Lower leg skin (tissue), 4 donors: ENCODE results near the gene EEF2K. TPM values are rescaled to one million over a fixed set of nuclear protein-coding genes. Genes with fewer than 3 reads are reported as not detected.

Experiments
- DNase-seq, 2 donors: peaks; one replicate each; pipeline ENCODE4 v3.0.0-alpha.2; 2019; ENCODE audit warnings: low spot score in 2 of 2
- H3K4me3 ChIP-seq: fragments of 200-600 bp; sonication (generic); 2 replicates; pipeline ENCODE4 v1.5.1; 2017; ENCODE audit warnings: mild to moderate bottlenecking, low read depth; ENCODE audit not compliant: poor library complexity, severe bottlenecking
- CTCF ChIP-seq, 3 donors: fragments of 450-650 bp; IDR thresholded peaks; one replicate each; pipeline ENCODE4 v1.5.1; 2016; ENCODE audit warnings: antibody characterized with exemption in 3 of 3, mild to moderate bottlenecking in 3 of 3, moderate library complexity in 2 of 3
- POLR2A ChIP-seq, 2 donors: fragments of 450-650 bp; IDR thresholded peaks; one replicate each; pipeline ENCODE4 v1.6.1; 2016 to 2017; ENCODE audit warnings: antibody characterized with exemption in 2 of 2, mild to moderate bottlenecking in 1 of 2, moderate library complexity in 1 of 2
- WGBS, 2 donors: methylation state at CpG; one replicate each; pipeline ENCODE4 v1.1.5; 2018; 5-methylcytosine and 5-hydroxymethylcytosine counted together
- intact Hi-C: fragments of 100-400 bp; cut with DNase I; formaldehyde crosslinking; loops from one replicate; pipeline ENCODE4 v1.15.0; 2023; ENCODE audit warnings: low total_unique reads
- total RNA-seq, 4 donors: library from RNA; depleted of rRNA; stranded (reverse); fragments of >200 nt; gene quantifications; one replicate each; pipeline ENCODE4 v1.1.0, GENCODE V29; 2016

EEF2K gene
- total RNA-seq, 4 donors from 2014 or later: 47.8 to 112 (median 73.2) TPM

- no peak overlapping the region for H3K4me3 ChIP-seq
- TF ChIP-seq CTCF (IDR thresholded peaks at IDR 0.05): no peak
- TF ChIP-seq POLR2A (IDR thresholded peaks at IDR 0.05): no peak
- WGBS, 2 donors: 6 to 9% methylated on average over 9 of the region's 9 CpGs
- no peak for DNase-seq
- intact Hi-C loops: loop anchor here (10.0 kb wide), 1 partner anchor 1287 kb away; the partner anchor contains the start of genes DCUN1D3 and LYRM1
Observed at GRCh38 chr16:22191532-22192260, 14.4 kb upstream of the EEF2K start.

- no peak for TF ChIP-seq CTCF (IDR thresholded peaks at IDR 0.05)
- no peak for TF ChIP-seq POLR2A (IDR thresholded peaks at IDR 0.05)
- DNase-seq: peak; percentile 94 to 97
- no peak overlapping the region for H3K4me3 ChIP-seq
- intact Hi-C loops: loop anchor here (10.0 kb wide), 1 partner anchor 1288 kb away; the partner anchor contains the start of genes DCUN1D3 and LYRM1
- 12 to 15% methylated on average over 16 of the region's 16 CpGs for whole genome bisulfite sequencing, 2 donors
Observed at GRCh38 chr16:22192261-22193062, 13.6 kb upstream of the EEF2K start.

GRCh38 chr16:22193063-22193411 lies 13.0 kb upstream of the EEF2K start:
- H3K4me3 ChIP-seq: no peak overlapping the region
- WGBS, 2 donors: 83 to 96% methylated on average over 2 of the region's 2 CpGs
- TF ChIP-seq CTCF (IDR thresholded peaks at IDR 0.05): no peak
- TF ChIP-seq POLR2A (IDR thresholded peaks at IDR 0.05): no peak
- DNase-seq: no peak
- intact Hi-C loops: loop anchor here (10.0 kb wide), 1 partner anchor 1288 kb away; the partner anchor contains the start of genes DCUN1D3 and LYRM1

GRCh38 chr16:22194707-22195444 lies 11.2 kb upstream of the EEF2K start:
- TF ChIP-seq POLR2A (IDR thresholded peaks at IDR 0.05) (no peak), CTCF (IDR thresholded peaks at IDR 0.05) (no peak)
- no peak for DNase-seq
- WGBS, 2 donors: 63 to 65% methylated on average over 9 of the region's 9 CpGs
- H3K4me3 ChIP-seq: no peak overlapping the region
- intact Hi-C loops: loop anchor here (10.0 kb wide), 1 partner anchor 1290 kb away; the partner anchor contains the start of genes DCUN1D3 and LYRM1

GRCh38 chr16:22195445-22195694 lies 10.7 kb upstream of the EEF2K start:
- intact Hi-C loops: loop anchor here (10.0 kb wide), 1 partner anchor 1291 kb away; the partner anchor contains the start of genes DCUN1D3 and LYRM1
- H3K4me3 ChIP-seq: no peak overlapping the region
- TF ChIP-seq POLR2A (IDR thresholded peaks at IDR 0.05) (no peak), CTCF (IDR thresholded peaks at IDR 0.05) (no peak)
- no peak for DNase-seq
